Measurements from ENCODE around the gene TBKBP1. TPM values are rescaled to one million over a fixed set of nuclear protein-coding genes. Genes with fewer than 3 reads are reported as not detected.

Gene TBKBP1
- total RNA-seq, 2 experiments from 2014 or later: 6.2 to 6.7 TPM

GRCh38 chr17:47692137-47692894, 1.6 kb upstream of the TBKBP1 start:
- POLR2A ChIA-PET: interaction anchor here (1.0 kb wide), 1 partner anchor 8 kb away, joined by 8 read pairs; no protein-coding TSS in a partner anchor
- CTCF ChIA-PET: interaction anchor here (0.6 to 2.3 kb wide), 9 partner anchors 9 to 958 kb away, joined by 3 to 8 read pairs (median 4); partner anchors contain the start of gene TBX21

- POLR2A ChIA-PET: interaction anchor here (0.7 to 1.0 kb wide), 2 partner anchors 9 to 48 kb away, joined by 6 to 8 read pairs; no protein-coding TSS in a partner anchor
- CTCF ChIA-PET: interaction anchor here (0.6 to 2.3 kb wide), 11 partner anchors 9 to 109 kb away, joined by 3 to 8 read pairs (median 4); partner anchors contain the start of gene TBX21
Observed at GRCh38 chr17:47692895-47693730, 848 bp upstream of the TBKBP1 start.

GRCh38 chr17:47694581-47695428, 844 bp downstream of the TBKBP1 start:
- ChIA-PET POLR2A (interaction anchor here (0.6 to 1.3 kb wide), 5 partner anchors 25 to 46 kb away, joined by 3 to 6 read pairs (median 3); partner anchors contain the start of gene TBX21), CTCF (interaction anchor here (0.6 to 1.7 kb wide), 3 partner anchors 25 to 95 kb away, joined by 3 to 5 read pairs (median 5); no protein-coding TSS in a partner anchor)

- ChIA-PET CTCF (interaction anchor here (0.6 to 13.4 kb wide), 6 partner anchors 19 to 94 kb away, joined by 3 to 175 read pairs (median 5); partner anchors contain the start of gene TBX21), POLR2A (interaction anchor here (1.0 to 1.3 kb wide), 2 partner anchors 25 to 37 kb away, joined by 3 to 5 read pairs; partner anchors contain the start of gene TBX21)
Observed at GRCh38 chr17:47695429-47696376, 1.7 kb downstream of the TBKBP1 start.

GRCh38 chr17:47696717-47697642, 3.0 kb downstream of the TBKBP1 start:
- POLR2A ChIA-PET: interaction anchor here (1.8 kb wide), 1 partner anchor 36 kb away, joined by 5 read pairs; the partner anchor contains the start of gene TBX21

GRCh38 chr17:47697906-47698711, 4.1 kb downstream of the TBKBP1 start:
- CTCF ChIA-PET: interaction anchor here (0.6 to 13.4 kb wide), 14 partner anchors 8 to 104 kb away, joined by 3 to 175 read pairs (median 4); partner anchors contain the start of gene TBX21

More at GRCh38 chr17:47696717-47697642, 3.0 kb downstream of the TBKBP1 start:
- CTCF ChIA-PET: interaction anchor here (0.6 to 13.4 kb wide), 9 partner anchors 17 to 106 kb away, joined by 3 to 175 read pairs (median 5); partner anchors contain the start of gene TBX21

GRCh38 chr17:47698749-47699535, 5.0 kb downstream of the TBKBP1 start:
- ChIA-PET CTCF (interaction anchor here (0.6 to 13.4 kb wide), 18 partner anchors 9 to 91 kb away, joined by 3 to 175 read pairs (median 6); partner anchors contain the start of gene TBX21), POLR2A (interaction anchor here (1.2 to 3.6 kb wide), 3 partner anchors 34 to 52 kb away, joined by 4 to 29 read pairs (median 5); partner anchors contain the start of gene TBX21)

More at GRCh38 chr17:47697906-47698711, 4.1 kb downstream of the TBKBP1 start:
- POLR2A ChIA-PET: interaction anchor here (1.8 kb wide), 1 partner anchor 34 kb away, joined by 5 read pairs; the partner anchor contains the start of gene TBX21

GRCh38 chr17:47699536-47699840, 5.5 kb downstream of the TBKBP1 start:
- POLR2A ChIA-PET: interaction anchor here (0.7 to 3.6 kb wide), 3 partner anchors 33 to 51 kb away, joined by 3 to 29 read pairs (median 4); partner anchors contain the start of gene TBX21
- CTCF ChIA-PET: interaction anchor here (0.6 to 13.4 kb wide), 14 partner anchors 15 to 91 kb away, joined by 3 to 175 read pairs (median 6); partner anchors contain the start of gene TBX21

GRCh38 chr17:47700471-47701449, 6.8 kb downstream of the TBKBP1 start:
- CTCF ChIA-PET: interaction anchor here (0.6 to 13.4 kb wide), 12 partner anchors 8 to 89 kb away, joined by 3 to 175 read pairs (median 4); partner anchors contain the start of gene TBX21
- POLR2A ChIA-PET: interaction anchor here (0.5 to 3.6 kb wide), 10 partner anchors 10 to 51 kb away, joined by 3 to 29 read pairs (median 5); partner anchors contain the start of genes KPNB1 and TBX21

GRCh38 chr17:47701608-47702007, 7.6 kb downstream of the TBKBP1 start:
- POLR2A ChIA-PET: interaction anchor here (0.5 to 3.6 kb wide), 5 partner anchors 17 to 34 kb away, joined by 3 to 29 read pairs (median 7); partner anchors contain the start of gene TBX21
- CTCF ChIA-PET: interaction anchor here (0.7 to 13.4 kb wide), 7 partner anchors 9 to 89 kb away, joined by 3 to 175 read pairs (median 4); partner anchors contain the start of gene TBX21

GRCh38 chr17:47702391-47702995, 8.5 kb downstream of the TBKBP1 start:
- CTCF ChIA-PET: interaction anchor here (0.7 to 13.4 kb wide), 7 partner anchors 10 to 33 kb away, joined by 3 to 175 read pairs (median 12); partner anchors contain the start of gene TBX21
- POLR2A ChIA-PET: interaction anchor here (1.6 kb wide), 1 partner anchor 17 kb away, joined by 3 read pairs; no protein-coding TSS in a partner anchor

GRCh38 chr17:47703191-47703591, 9.2 kb downstream of the TBKBP1 start:
- ChIA-PET POLR2A (interaction anchor here (1.6 kb wide), 1 partner anchor 16 kb away, joined by 3 read pairs; no protein-coding TSS in a partner anchor), CTCF (interaction anchor here (0.7 to 13.4 kb wide), 5 partner anchors 10 to 34 kb away, joined by 3 to 175 read pairs (median 5); partner anchors contain the start of gene TBX21)

All from activated CD8-positive, alpha-beta memory T cell treated with anti-CD3 and anti-CD28 coated beads for 36 hours (primary cell).